NK-92 treated with Interleukin-12 subunit alpha and Interleukin-12 subunit beta, amount 100 ng/mL, for 24 hours (cell line): Measurements from ENCODE around the gene PGS1.
"Not testable (repeated sequence)": the region's sequence is repeated elsewhere in the genome, so short reads cannot be mapped to it uniquely, and the experiment has no call there.

Experiments used
- DNase-seq: peaks from one replicate; lab custom pipeline; 2025; lab: John Stamatoyannopoulos, UW

The PGS1 gene

GRCh38 chr17:78448356-78448993 is 70.0 kb downstream of the PGS1 start:
- no peak for DNase-seq

GRCh38 chr17:78449983-78450595 is 71.6 kb downstream of the PGS1 start:
- no peak for DNase-seq

GRCh38 chr17:78450696-78451345 is 72.4 kb downstream of the PGS1 start:
- no peak for DNase-seq

- DNase-seq = no peak
Observed at GRCh38 chr17:78451753-78452152, 73.3 kb downstream of the PGS1 start.

DNA sequence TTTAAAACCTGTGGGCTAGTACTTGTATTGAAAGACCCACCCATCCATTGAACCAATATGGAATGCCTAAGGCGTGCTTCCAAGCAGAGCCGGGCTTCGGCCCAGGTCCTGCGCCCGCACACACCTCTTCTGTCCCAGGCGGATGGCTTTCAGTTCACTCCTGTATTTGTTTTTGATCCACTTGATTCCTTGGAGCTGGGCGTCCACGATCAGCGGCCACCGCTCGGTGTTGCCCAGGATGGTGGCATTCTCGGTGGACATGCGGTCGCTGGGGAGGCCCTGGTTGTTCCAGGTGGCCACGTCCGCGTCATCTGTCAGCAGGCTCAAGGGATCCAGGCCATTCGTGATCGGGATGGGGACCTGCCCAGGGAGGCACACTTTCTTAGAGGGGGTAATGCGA is 75.9 kb downstream of the PGS1 start:
- DNase-seq = no peak

DNA sequence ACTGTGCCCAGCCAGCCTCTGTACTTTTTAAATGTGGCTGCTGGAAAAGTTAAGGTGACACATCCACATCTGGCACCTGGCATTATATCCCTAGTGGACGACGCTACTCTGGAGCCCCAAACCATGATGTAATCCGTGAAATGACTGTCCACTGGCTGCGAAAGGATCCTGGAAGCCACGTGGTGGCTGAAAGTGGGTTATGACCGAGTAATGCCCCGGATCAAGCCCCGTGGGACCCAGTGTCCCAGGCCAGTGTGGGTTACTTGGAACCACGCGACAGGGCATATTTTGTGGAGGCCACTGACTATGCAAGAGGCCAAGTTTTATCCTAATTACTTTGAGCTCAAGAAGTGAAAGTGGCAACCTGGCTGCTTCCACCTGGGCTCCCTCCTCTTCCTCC is 79.6 kb downstream of the PGS1 start:
- no peak for DNase-seq

DNA sequence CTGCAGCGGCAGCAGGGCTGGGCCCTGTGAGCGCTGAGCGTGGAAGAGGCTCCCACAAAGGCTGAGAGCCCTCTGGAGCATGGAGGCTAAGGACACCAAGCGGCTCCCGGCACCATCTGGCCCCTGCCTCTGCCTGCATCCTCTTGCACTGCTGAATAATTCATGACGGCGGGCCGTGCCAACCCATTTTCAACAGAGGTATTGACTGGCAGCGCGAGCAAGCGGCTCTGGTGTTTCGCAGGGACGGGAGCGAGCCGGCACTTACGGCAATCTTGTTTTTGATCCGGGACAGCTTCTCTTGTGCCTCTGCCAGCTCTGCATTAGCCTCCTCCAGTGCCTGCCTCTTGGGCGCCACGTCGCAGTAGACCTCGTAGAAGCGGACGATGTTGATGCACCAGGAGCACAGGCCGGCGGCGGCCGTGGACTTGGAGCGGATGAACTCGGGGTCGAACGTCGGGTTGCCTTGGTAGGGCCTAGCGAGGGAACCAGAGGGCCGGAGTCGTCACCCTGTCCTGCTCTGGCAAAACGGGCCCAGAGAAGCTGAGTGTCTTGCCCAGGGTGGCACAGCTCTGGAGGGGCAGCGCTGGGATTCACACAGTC is 80.4 kb downstream of the PGS1 start:
- no peak for DNase-seq

- DNase-seq = no peak
Observed at GRCh38 chr17:78459696-78460095, 81.2 kb downstream of the PGS1 start.

- DNase-seq = no peak
Observed at GRCh38 chr17:78460176-78460675, 81.8 kb downstream of the PGS1 start.

GRCh38 chr17:78460951-78461798 is 82.7 kb downstream of the PGS1 start:
- no peak for DNase-seq

DNA sequence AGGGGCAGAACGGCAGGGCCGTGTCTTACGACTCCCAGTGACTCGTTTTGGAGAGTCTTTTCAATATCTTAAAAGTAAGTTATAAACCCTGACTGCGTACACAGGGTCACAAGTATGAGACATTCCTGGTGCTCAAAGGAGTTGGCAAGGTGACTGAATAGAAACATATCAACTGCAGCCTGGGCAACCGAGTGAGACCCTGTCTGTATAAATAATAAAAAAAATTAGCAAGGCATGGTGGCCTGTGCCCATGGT is 83.3 kb downstream of the PGS1 start:
- DNase-seq = no peak

GRCh38 chr17:78462148-78462547 is 83.7 kb downstream of the PGS1 start:
- DNase-seq = no peak

- not testable (repeated sequence) for DNase-seq
Observed at GRCh38 chr17:78466109-78466785, 87.8 kb downstream of the PGS1 start.

- DNase-seq = no peak
Observed at GRCh38 chr17:78466786-78467715, 88.6 kb downstream of the PGS1 start.

- no peak for DNase-seq
Observed at GRCh38 chr17:78468366-78468765, 89.9 kb downstream of the PGS1 start.

- no peak for DNase-seq
Observed at GRCh38 chr17:78469443-78469842, 91.0 kb downstream of the PGS1 start.

GRCh38 chr17:78471635-78472034 is 93.2 kb downstream of the PGS1 start:
- no peak for DNase-seq

DNA sequence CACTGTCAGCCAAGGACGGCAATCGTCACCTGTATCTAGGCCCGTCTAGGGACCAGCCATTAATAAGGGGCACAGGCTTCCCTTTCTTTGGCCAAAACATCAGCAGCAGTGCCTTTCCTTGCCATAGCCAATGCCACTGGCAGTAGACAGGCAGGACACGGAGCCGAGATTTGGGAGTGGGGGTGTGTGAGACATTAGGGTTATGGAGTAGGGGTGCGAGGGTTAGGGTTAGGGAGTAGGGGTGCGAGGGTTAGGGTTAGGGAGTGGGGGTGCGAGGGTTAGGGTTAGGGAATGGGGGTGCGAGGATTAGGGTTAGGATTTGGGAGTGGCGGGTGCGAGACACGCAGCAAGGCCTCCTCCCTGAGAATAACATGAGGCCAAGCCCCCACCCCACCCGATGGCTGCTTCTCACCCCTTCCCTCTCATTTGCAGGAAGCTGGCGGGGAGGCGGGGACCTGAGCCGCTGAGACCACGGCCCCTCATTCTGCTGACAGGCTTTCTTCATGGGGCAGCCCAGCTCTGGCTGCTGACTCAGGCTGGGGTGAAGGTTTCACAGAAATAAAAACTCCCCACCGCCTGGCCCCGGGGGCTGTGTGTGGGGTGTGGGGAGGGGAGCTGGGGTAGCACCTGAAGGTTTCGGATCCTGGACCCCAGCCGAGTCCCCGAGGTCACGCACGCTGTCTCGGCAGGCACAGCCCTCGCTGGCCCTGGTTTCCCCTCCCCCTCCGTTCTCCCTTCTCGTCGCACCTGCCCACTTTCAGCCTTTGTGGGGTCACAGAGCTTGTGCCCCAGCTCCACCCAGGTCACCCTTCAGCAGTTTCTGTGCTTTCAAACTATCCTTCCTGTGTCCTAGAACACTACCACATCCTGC is 93.8 kb downstream of the PGS1 start:
- DNase-seq = no peak

- no peak for DNase-seq
Observed at GRCh38 chr17:78473951-78474613, 95.6 kb downstream of the PGS1 start.
